ENCODE data around the gene API5. TPM values are rescaled to one million over a fixed set of nuclear protein-coding genes. Genes with fewer than 3 reads are reported as not detected.

API5 gene
- total and polyA plus RNA-seq, 2 donors (not counting 1 experiment from before 2014, with no cell fraction given): 62.9 to 98.6 TPM

- Histone ChIP-seq H3K27me3 (ENCODE audit: control insufficient read depth, insufficient read depth, low read length) (no peaks in the 10 kb centered on the region), H2AFZ (ENCODE audit: low read length) (no peak overlapping the region), H3K4me3 (replicated peaks in 1 of 4; ENCODE audit: control extremely low read depth in 1 of 4, insufficient read depth in 1 of 4, low read depth in 3 of 4, low read length in 4 of 4) (no peak overlapping the region), H4K20me1 (ENCODE audit: control insufficient read depth, extremely low read depth, insufficient read depth, low read length) (no peaks in the 10 kb centered on the region), H3K9ac (ENCODE audit: insufficient read depth, low read length) (no peak overlapping the region), H3K4me1 (ENCODE audit: control insufficient read depth, extremely low read depth, insufficient read depth, low read length) (peaks cover 11% of the 10 kb centered on the region), H3K79me2 (ENCODE audit: control insufficient read depth, insufficient read depth, low read length) (peaks cover 80% of the 10 kb centered on the region), H3K27ac (ENCODE audit: insufficient read depth, low read length) (peak overlapping the region; percentile 72), H3K36me3 (ENCODE audit: control insufficient read depth, insufficient read depth, low read length) (no peaks in the 10 kb centered on the region), H3K4me2 (ENCODE audit: extremely low read depth, insufficient read depth, low read length) (peak overlapping the region; percentile 68), H3K9me3 (ENCODE audit: control insufficient read depth, insufficient read depth, low read depth, low read length) (no peaks in the 10 kb centered on the region)
- DNase-seq (ENCODE audit: low read depth in 2 of 2): peak; percentile 49 to 92
- no peak for TF ChIP-seq EZH2 (IDR thresholded peaks at IDR 0.05; ENCODE audit: low read length, missing control alignments)
- no peak for TF ChIP-seq CTCF (conservative IDR thresholded peaks at IDR 0.05 in 1 of 2, IDR thresholded peaks at IDR 0.05 in 1 of 2; ENCODE audit: low read depth in 1 of 2, low read length in 2 of 2)
Measured at GRCh38 chr11:43366677-43367076, 54.9 kb downstream of the API5 start.

- Histone ChIP-seq H2AFZ (ENCODE audit: low read length) (no peak overlapping the region), H3K79me2 (ENCODE audit: control insufficient read depth, insufficient read depth, low read length) (peaks cover 75% of the 10 kb centered on the region), H3K9ac (ENCODE audit: insufficient read depth, low read length) (no peak overlapping the region), H3K4me3 (replicated peaks in 1 of 4; ENCODE audit: control extremely low read depth in 1 of 4, insufficient read depth in 1 of 4, low read depth in 3 of 4, low read length in 4 of 4) (peak overlapping the region in 1 of 4 experiments; percentile 16), H3K27ac (ENCODE audit: insufficient read depth, low read length) (peak overlapping the region; percentile 72), H4K20me1 (ENCODE audit: control insufficient read depth, extremely low read depth, insufficient read depth, low read length) (no peaks in the 10 kb centered on the region), H3K9me3 (ENCODE audit: control insufficient read depth, insufficient read depth, low read depth, low read length) (no peaks in the 10 kb centered on the region), H3K4me1 (ENCODE audit: control insufficient read depth, extremely low read depth, insufficient read depth, low read length) (peaks cover 11% of the 10 kb centered on the region), H3K36me3 (ENCODE audit: control insufficient read depth, insufficient read depth, low read length) (no peaks in the 10 kb centered on the region), H3K27me3 (ENCODE audit: control insufficient read depth, insufficient read depth, low read length) (no peaks in the 10 kb centered on the region), H3K4me2 (ENCODE audit: extremely low read depth, insufficient read depth, low read length) (peak overlapping the region; percentile 52)
- DNase-seq (ENCODE audit: low read depth in 2 of 2): peak; percentile 21 to 85
- TF ChIP-seq CTCF (conservative IDR thresholded peaks at IDR 0.05 in 1 of 2, IDR thresholded peaks at IDR 0.05 in 1 of 2; ENCODE audit: low read depth in 1 of 2, low read length in 2 of 2) (no peak), EZH2 (IDR thresholded peaks at IDR 0.05; ENCODE audit: low read length, missing control alignments) (no peak)
Measured at GRCh38 chr11:43367382-43368178, 55.8 kb downstream of the API5 start.

GRCh38 chr11:43376065-43376464 is 64.3 kb downstream of the API5 start:
- no peak for TF ChIP-seq CTCF (conservative IDR thresholded peaks at IDR 0.05 in 1 of 2, IDR thresholded peaks at IDR 0.05 in 1 of 2; ENCODE audit: low read depth in 1 of 2, low read length in 2 of 2)
- DNase-seq (ENCODE audit: low read depth in 2 of 2): peak in 1 of 2 donors; percentile 18
- Histone ChIP-seq H3K79me2 (ENCODE audit: control insufficient read depth, insufficient read depth, low read length) (peaks cover 34% of the 10 kb centered on the region), H3K9ac (ENCODE audit: insufficient read depth, low read length) (no peak overlapping the region), H3K27ac (ENCODE audit: insufficient read depth, low read length) (no peak overlapping the region), H3K36me3 (ENCODE audit: control insufficient read depth, insufficient read depth, low read length) (no peaks in the 10 kb centered on the region), H3K4me2 (ENCODE audit: extremely low read depth, insufficient read depth, low read length) (peak overlapping the region; percentile 26), H3K27me3 (ENCODE audit: control insufficient read depth, insufficient read depth, low read length) (no peaks in the 10 kb centered on the region), H3K9me3 (ENCODE audit: control insufficient read depth, insufficient read depth, low read depth, low read length) (no peaks in the 10 kb centered on the region), H3K4me1 (ENCODE audit: control insufficient read depth, extremely low read depth, insufficient read depth, low read length) (peaks cover 3% of the 10 kb centered on the region), H3K4me3 (replicated peaks in 1 of 4; ENCODE audit: control extremely low read depth in 1 of 4, insufficient read depth in 1 of 4, low read depth in 3 of 4, low read length in 4 of 4) (no peak overlapping the region), H2AFZ (ENCODE audit: low read length) (no peak overlapping the region), H4K20me1 (ENCODE audit: control insufficient read depth, extremely low read depth, insufficient read depth, low read length) (no peaks in the 10 kb centered on the region)

Measured in fibroblast of lung (primary cell).